NCI-H748 treated with DMSO at 0.1 percent for 48 hours (cell line): ENCODE measurements around the gene LRRC8E.

ENCODE experiments used
- DNase-seq: peaks from one replicate; lab custom pipeline; 2025; lab: John Stamatoyannopoulos, UW

LRRC8E gene

GRCh38 chr19:7868326-7868670 lies 20.0 kb upstream of the LRRC8E start:
- no peak for DNase-seq

DNA sequence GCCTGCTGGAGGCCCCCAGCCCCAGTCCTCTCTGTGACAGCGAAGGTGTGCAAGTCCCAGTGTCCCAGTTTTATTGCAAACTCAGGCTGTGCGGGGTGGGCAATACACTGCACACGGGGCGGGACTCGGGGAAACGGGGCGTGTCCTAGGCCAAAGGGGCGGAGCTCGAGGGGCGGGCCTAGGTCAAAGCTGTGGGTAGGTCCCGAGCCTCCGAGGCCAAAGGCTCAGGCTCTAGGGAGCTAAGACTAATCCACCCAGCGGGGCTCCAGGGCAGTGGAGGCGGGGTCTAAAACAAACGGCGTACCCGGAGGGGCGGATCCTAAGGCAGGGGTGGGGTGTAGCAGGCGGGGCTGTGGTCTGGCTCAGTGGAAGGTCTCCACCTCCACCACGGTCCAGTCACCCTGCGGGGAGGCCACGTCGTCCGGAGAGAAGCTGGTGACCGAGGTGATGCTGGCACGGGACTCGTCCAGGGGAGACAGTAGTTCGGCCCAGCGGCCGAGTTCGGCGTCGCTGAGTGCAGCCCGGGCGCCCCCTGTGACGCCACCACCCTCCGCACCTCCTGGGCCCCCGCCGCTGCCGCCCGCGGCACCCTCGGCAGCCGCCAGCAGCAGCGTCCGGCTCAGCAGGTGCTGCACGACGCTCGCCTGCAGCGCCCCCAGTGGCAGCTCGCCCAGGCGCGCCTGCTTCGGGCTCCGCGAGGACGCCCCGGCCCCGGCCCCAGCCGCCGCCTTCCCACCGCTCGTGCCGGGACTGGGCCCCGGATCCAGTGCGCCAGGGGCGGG lies 19.4 kb upstream of the LRRC8E start:
- no peak for DNase-seq

DNA sequence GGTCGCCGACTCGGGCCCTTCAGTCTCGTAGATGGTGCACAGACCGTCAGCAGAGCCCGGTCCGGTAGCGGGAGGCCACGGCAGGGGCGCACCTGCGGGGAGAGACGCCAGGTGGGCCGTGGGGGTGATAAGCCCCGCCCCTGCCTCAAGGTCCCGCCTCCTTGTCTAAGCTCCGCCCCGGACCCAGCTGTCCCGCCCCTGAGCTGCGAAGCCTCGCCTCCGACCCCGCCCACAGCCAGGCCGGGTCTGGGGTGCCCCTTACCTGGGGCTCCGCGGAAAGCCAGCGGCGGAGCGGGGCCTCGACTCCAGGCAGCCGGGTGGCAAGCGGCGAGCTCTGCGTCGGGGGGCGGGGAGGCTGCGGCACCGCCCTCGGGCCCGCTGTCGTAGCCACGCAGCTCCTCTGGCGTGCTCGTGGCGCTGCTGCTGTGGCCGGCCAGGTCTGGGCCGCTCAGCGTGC lies 18.8 kb upstream of the LRRC8E start:
- DNase-seq, result no peak

DNA sequence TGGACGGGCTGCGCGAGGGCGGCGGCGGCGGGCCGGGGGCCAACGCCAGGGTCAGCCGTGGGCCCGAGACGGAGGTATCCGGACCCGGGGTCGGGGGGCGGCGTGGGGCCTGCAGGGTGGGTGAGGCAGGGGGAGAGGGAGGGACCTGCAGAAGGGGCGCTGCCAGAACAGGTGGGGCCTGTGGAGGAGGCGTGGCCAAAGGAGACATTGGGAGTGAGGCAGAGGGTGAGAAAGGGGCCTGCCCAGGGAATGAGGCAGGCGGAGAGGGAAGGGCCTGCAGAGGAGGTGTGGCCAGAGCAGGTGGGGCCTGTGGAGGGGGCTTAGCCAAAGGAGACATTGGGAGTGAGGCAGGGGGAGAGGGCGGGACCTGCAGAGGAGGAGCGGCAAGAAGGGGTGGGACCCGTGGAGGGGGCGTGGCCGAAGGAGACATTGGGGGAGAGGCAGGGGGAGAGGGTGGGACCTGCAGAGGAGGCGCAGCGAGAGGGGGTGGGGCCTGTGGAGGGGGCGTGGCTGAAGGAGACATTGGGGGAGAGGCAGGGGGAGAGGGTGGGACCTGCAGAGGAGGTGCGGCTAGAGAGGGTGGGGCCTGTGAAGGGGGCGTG lies 18.3 kb upstream of the LRRC8E start:
- DNase-seq, result no peak

GRCh38 chr19:7870571-7871436 lies 17.5 kb upstream of the LRRC8E start:
- DNase-seq, result no peak

GRCh38 chr19:7871437-7872305 lies 16.6 kb upstream of the LRRC8E start:
- peak; percentile 74 for DNase-seq

GRCh38 chr19:7872306-7873204 lies 15.8 kb upstream of the LRRC8E start:
- DNase-seq, result no peak

- DNase-seq, result no peak
These were observed 14.8 kb upstream of the LRRC8E start for GRCh38 chr19:7873304-7874075.

GRCh38 chr19:7874076-7874896 lies 14.0 kb upstream of the LRRC8E start, which contains the start of gene PRR36:
PRR36 (minus strand) TSS chr19:7874390; CDS start chr19:7873689, 701 bp downstream.
- DNase-seq, result peak; percentile 62

- DNase-seq, result no peak
These were observed 13.4 kb upstream of the LRRC8E start for GRCh38 chr19:7874897-7875273.

- DNase-seq, result no peak
These were observed 11.0 kb upstream of the LRRC8E start for GRCh38 chr19:7877249-7877836.

DNA sequence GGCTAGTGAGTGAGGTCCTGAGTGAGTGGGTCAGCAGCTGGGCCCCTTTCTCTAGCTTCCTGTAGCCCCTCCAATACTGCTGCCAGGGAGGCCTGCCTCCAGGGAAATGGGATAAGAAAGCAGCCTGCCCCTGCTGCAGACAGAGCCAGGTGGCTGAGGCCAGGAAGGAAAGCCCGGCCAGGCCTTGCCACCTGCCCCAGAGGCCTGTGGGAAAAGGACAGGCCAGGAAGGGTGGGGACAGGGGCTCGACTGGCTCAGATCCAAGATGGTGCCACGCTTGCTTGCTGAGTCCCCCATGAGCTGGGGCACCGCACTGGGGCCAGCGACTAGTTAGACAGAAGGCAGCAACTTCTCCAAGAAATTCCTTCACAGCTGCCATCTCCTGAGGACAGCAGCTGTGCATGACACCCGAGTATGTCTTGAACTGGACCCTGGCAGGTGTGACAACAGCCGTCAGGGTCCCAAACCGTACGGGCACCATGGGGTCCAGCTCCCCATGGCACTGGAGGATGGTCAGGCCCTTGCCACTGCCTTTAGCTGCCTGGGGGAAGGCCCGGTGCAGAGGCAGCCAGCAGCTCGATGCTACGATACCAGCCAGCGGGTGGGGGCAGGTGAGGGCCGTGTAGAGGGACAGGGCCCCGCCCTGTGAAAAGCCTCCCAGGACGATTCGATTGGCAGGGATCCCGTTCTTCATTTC lies 9.1 kb upstream of the LRRC8E start:
- DNase-seq, result no peak

DNA sequence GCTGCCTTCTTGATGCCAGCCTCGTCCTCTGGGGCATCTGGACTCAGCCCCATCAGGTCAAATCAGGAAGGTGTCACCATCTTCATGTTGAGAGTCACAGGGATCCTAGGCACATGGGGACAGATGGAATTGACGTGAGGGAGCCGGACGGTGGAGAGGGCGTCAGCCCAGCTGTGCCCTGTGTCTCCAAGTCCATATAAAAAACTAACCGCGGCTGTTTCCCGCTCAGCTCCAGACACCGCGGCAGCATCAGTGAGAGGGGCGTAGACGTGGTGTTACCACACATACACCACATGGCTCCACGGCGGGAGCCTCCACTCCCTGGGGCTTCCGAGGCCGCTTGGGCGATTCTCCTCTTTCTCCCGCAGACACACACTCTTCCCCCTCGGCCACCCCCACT lies 8.5 kb upstream of the LRRC8E start:
- DNase-seq, result no peak

- no peak for DNase-seq
These were observed 6.4 kb upstream of the LRRC8E start for GRCh38 chr19:7881910-7882309.

GRCh38 chr19:7883105-7883504 lies 5.2 kb upstream of the LRRC8E start:
- DNase-seq, result no peak

GRCh38 chr19:7883796-7884570 lies 4.3 kb upstream of the LRRC8E start:
- DNase-seq, result no peak

DNA sequence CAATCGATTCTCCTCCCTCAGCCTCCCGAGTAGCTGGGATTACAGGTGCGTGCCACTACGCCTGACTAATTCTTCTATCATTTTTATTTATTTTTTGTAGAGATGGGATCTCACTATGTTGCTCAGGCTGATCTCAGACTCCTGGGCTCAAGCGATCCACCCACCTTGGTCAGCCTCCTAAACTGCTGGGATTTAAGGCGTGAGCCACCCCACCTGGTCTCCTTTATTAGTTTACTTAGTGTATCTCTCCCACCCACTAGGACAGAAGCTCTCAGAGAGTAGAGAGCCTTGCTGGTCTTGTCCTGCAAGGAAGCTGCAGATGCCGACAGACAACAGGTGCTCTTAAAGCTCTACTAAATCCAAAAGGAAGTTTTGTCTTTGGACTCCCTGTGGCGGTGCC lies 2.5 kb upstream of the LRRC8E start:
- no peak for DNase-seq
